Activated naive CD4-positive, alpha-beta T cell treated with anti-CD3 and anti-CD28 coated beads, Interleukin-2, amount 50 U/mL, for 24 hours (primary cell): ENCODE measurements around the gene PTPRZ1.

Experiments
- H3K27ac Mint-ChIP-seq: one replicate; pipeline ENCODE4 v1.8.0; 2021; ENCODE audit warnings: mild to moderate bottlenecking, mixed read lengths
- H3K27me3 Mint-ChIP-seq: one replicate; pipeline ENCODE4 v1.8.0; 2021; ENCODE audit warnings: mixed read lengths
- H3K36me3 Mint-ChIP-seq: one replicate; pipeline ENCODE4 v1.8.0; 2021; ENCODE audit warnings: mixed read lengths
- H3K4me1 Mint-ChIP-seq: one replicate; pipeline ENCODE4 v1.8.0; 2021; ENCODE audit warnings: mixed read lengths
- H3K4me3 Mint-ChIP-seq: one replicate; pipeline ENCODE4 v1.8.0; 2021; ENCODE audit warnings: mild to moderate bottlenecking, mixed read lengths
- H3K9me3 Mint-ChIP-seq: one replicate; pipeline ENCODE4 v1.8.0; 2021; ENCODE audit warnings: mixed read lengths

The PTPRZ1 gene

DNA sequence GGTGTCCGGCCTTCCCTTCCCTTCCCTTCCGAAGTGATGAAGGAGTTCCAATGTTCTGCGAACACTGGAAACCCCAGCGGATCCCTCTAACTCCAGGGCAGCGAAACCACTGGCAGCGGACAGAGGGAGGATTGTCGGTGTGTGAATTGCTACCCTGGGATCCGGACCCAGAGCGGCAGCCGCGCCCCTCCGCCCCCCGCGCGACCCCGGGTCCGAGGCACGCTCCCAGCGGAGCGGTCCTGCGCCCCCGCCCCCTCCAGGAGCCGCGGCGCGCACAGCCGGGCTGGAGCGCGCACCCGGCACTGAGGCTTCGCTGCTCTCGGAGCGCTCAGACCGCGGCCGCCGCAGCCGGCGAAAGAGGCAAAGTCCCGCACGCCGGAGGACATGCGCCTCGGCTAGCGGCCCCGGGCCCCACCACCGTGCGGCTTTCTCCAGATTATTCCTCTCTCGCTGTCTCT lies at the start of gene PTPRZ1:
Gene PTPRZ1 (plus strand): TSS at position 331 of the 458 bp plus-strand sequence. CDS start 339 bp downstream, outside the sequence.
- no peak within 1 kb of the TSS for H3K27ac Mint-ChIP-seq
- peaks cover 32% of the 10 kb centered on the region for H3K27me3 Mint-ChIP-seq
- no peak within 1 kb of the TSS for H3K4me3 Mint-ChIP-seq
- H3K4me1 Mint-ChIP-seq: peaks cover 4% of the 10 kb centered on the region
- H3K36me3 Mint-ChIP-seq: no peaks in the 10 kb centered on the region
- H3K9me3 Mint-ChIP-seq: no peaks in the 10 kb centered on the region

DNA sequence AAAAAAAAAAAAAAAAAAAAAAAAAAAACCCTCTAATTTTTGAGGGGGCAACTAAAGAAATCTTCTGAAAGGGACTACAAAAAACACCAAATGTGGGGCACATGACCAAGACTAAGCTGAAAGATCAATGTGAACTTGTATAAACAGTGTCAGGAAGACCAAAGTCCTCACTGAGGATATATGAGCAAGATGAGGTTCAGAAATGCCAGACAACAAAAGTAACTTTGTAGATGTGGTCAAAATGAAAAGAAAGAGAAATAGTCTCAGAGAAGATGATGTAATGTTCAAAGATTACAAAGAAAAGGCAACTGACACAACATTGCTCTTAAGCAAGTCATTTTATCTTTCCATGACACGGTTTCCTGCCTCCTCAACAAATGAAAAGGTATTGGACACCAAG lies 48.7 kb upstream of the PTPRZ1 start:
- Mint-ChIP-seq H3K4me1 (no peaks in the 10 kb centered on the region), H3K9me3 (peaks cover 5% of the 10 kb centered on the region), H3K27ac (no peak overlapping the region), H3K4me3 (no peak overlapping the region), H3K27me3 (no peaks in the 10 kb centered on the region), H3K36me3 (no peaks in the 10 kb centered on the region)

GRCh38 chr7:121831351-121831750 lies 41.6 kb upstream of the PTPRZ1 start:
- no peak overlapping the region for H3K4me3 Mint-ChIP-seq
- no peaks in the 10 kb centered on the region for H3K27me3 Mint-ChIP-seq
- H3K4me1 Mint-ChIP-seq: no peaks in the 10 kb centered on the region
- H3K36me3 Mint-ChIP-seq: no peaks in the 10 kb centered on the region
- H3K27ac Mint-ChIP-seq: no peak overlapping the region
- peaks cover 8% of the 10 kb centered on the region for H3K9me3 Mint-ChIP-seq

- Mint-ChIP-seq H3K9me3 (peaks cover 8% of the 10 kb centered on the region), H3K27me3 (no peaks in the 10 kb centered on the region), H3K27ac (no peak overlapping the region), H3K4me1 (no peaks in the 10 kb centered on the region), H3K36me3 (no peaks in the 10 kb centered on the region), H3K4me3 (no peak overlapping the region)
These were observed 41.2 kb upstream of the PTPRZ1 start for GRCh38 chr7:121831801-121832200.

GRCh38 chr7:121832347-121832746 lies 40.6 kb upstream of the PTPRZ1 start:
- Mint-ChIP-seq H3K27ac (no peak overlapping the region), H3K27me3 (no peaks in the 10 kb centered on the region)

GRCh38 chr7:121833991-121834390 lies 39.0 kb upstream of the PTPRZ1 start:
- no peaks in the 10 kb centered on the region for H3K27me3 Mint-ChIP-seq
- H3K9me3 Mint-ChIP-seq: peaks cover 8% of the 10 kb centered on the region
- no peaks in the 10 kb centered on the region for H3K4me1 Mint-ChIP-seq
- H3K36me3 Mint-ChIP-seq: no peaks in the 10 kb centered on the region
- H3K4me3 Mint-ChIP-seq: no peak overlapping the region
- H3K27ac Mint-ChIP-seq: no peak overlapping the region

More at GRCh38 chr7:121832347-121832746, 40.6 kb upstream of the PTPRZ1 start:
- Mint-ChIP-seq H3K4me3 (no peak overlapping the region), H3K36me3 (no peaks in the 10 kb centered on the region), H3K4me1 (no peaks in the 10 kb centered on the region), H3K9me3 (peaks cover 8% of the 10 kb centered on the region)

DNA sequence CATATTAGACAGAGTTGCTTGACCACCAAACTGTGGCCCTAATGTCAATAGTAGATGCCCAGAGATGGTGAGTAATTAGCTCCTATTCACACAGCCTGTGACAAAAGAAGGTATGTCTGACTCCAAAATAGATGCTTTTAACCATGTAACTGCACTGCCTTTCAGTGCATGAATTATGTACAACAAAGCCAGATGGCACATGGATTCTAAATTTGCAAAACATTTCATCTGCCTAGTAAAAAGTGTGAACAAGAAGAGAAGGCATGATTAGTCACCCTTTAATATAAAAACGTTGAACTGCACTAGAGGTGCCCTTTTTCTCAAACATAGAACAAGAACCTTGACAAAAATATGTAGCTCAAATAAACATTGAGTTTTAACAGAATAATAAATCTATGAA lies 35.5 kb upstream of the PTPRZ1 start:
- H3K9me3 Mint-ChIP-seq: peaks cover 5% of the 10 kb centered on the region
- no peaks in the 10 kb centered on the region for H3K36me3 Mint-ChIP-seq

GRCh38 chr7:121847041-121847440 lies 25.9 kb upstream of the PTPRZ1 start:
- Mint-ChIP-seq H3K4me1 (no peaks in the 10 kb centered on the region), H3K36me3 (no peaks in the 10 kb centered on the region), H3K27ac (no peak overlapping the region), H3K4me3 (no peak overlapping the region), H3K9me3 (peaks cover 10% of the 10 kb centered on the region), H3K27me3 (no peaks in the 10 kb centered on the region)

More for the DNA sequence above, 35.5 kb upstream of the PTPRZ1 start:
- Mint-ChIP-seq H3K4me3 (no peak overlapping the region), H3K27ac (no peak overlapping the region), H3K4me1 (no peaks in the 10 kb centered on the region), H3K27me3 (no peaks in the 10 kb centered on the region)

- Mint-ChIP-seq H3K9me3 (peaks cover 17% of the 10 kb centered on the region), H3K4me3 (no peak overlapping the region), H3K36me3 (no peaks in the 10 kb centered on the region), H3K27ac (no peak overlapping the region), H3K4me1 (no peaks in the 10 kb centered on the region), H3K27me3 (no peaks in the 10 kb centered on the region)
These were observed 19.7 kb upstream of the PTPRZ1 start for GRCh38 chr7:121853307-121853706.

GRCh38 chr7:121860953-121861352 lies 12.0 kb upstream of the PTPRZ1 start:
- Mint-ChIP-seq H3K36me3 (no peaks in the 10 kb centered on the region), H3K9me3 (peaks cover 11% of the 10 kb centered on the region), H3K27ac (no peak overlapping the region), H3K4me1 (no peaks in the 10 kb centered on the region), H3K4me3 (no peak overlapping the region), H3K27me3 (no peaks in the 10 kb centered on the region)

- H3K27me3 Mint-ChIP-seq: no peaks in the 10 kb centered on the region
- H3K4me3 Mint-ChIP-seq: no peak overlapping the region
- H3K36me3 Mint-ChIP-seq: no peaks in the 10 kb centered on the region
- H3K4me1 Mint-ChIP-seq: no peaks in the 10 kb centered on the region
- H3K27ac Mint-ChIP-seq: no peak overlapping the region
- peaks cover 10% of the 10 kb centered on the region for H3K9me3 Mint-ChIP-seq
These were observed 10.4 kb upstream of the PTPRZ1 start for GRCh38 chr7:121862591-121862990.

- Mint-ChIP-seq H3K4me3 (no peak overlapping the region), H3K36me3 (no peaks in the 10 kb centered on the region), H3K27me3 (peaks cover 32% of the 10 kb centered on the region), H3K27ac (no peak overlapping the region), H3K9me3 (peaks cover 5% of the 10 kb centered on the region), H3K4me1 (peaks cover 4% of the 10 kb centered on the region)
These were observed 1.8 kb upstream of the PTPRZ1 start for GRCh38 chr7:121871188-121871587.

GRCh38 chr7:121873289-121874194 lies 581 bp downstream of the PTPRZ1 start:
- H3K9me3 Mint-ChIP-seq: no peaks in the 10 kb centered on the region
- H3K27me3 Mint-ChIP-seq: peaks cover 32% of the 10 kb centered on the region
- no peak overlapping the region for H3K27ac Mint-ChIP-seq
- no peak overlapping the region for H3K4me3 Mint-ChIP-seq
- peaks cover 4% of the 10 kb centered on the region for H3K4me1 Mint-ChIP-seq
- no peaks in the 10 kb centered on the region for H3K36me3 Mint-ChIP-seq

DNA sequence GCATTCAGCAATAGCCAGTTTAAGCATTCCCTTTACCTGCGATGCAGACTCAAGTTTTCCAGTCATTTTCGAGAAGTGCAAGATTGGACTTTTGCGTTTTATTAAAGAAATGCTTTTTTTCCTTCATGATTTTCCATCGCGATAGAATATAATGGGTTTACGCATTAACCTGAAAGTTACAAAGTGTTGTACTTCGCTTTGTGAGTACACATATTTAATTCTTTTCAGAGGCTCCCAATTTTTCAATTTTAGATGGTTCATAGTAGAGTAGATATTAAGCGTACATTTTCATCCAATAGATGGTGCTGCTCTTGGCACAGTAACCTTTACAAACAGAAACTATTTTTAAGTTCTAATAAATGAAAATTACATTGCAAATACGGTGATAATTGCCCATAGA lies 1.3 kb downstream of the PTPRZ1 start:
- Mint-ChIP-seq H3K4me1 (peaks cover 4% of the 10 kb centered on the region), H3K27me3 (peaks cover 32% of the 10 kb centered on the region), H3K27ac (no peak overlapping the region), H3K9me3 (no peaks in the 10 kb centered on the region), H3K4me3 (no peak overlapping the region), H3K36me3 (no peaks in the 10 kb centered on the region)

- Mint-ChIP-seq H3K9me3 (no peaks in the 10 kb centered on the region), H3K27me3 (peaks cover 32% of the 10 kb centered on the region), H3K4me3 (no peak overlapping the region), H3K36me3 (no peaks in the 10 kb centered on the region), H3K4me1 (peaks cover 4% of the 10 kb centered on the region), H3K27ac (no peak overlapping the region)
These were observed 2.2 kb downstream of the PTPRZ1 start for GRCh38 chr7:121875203-121875602.

DNA sequence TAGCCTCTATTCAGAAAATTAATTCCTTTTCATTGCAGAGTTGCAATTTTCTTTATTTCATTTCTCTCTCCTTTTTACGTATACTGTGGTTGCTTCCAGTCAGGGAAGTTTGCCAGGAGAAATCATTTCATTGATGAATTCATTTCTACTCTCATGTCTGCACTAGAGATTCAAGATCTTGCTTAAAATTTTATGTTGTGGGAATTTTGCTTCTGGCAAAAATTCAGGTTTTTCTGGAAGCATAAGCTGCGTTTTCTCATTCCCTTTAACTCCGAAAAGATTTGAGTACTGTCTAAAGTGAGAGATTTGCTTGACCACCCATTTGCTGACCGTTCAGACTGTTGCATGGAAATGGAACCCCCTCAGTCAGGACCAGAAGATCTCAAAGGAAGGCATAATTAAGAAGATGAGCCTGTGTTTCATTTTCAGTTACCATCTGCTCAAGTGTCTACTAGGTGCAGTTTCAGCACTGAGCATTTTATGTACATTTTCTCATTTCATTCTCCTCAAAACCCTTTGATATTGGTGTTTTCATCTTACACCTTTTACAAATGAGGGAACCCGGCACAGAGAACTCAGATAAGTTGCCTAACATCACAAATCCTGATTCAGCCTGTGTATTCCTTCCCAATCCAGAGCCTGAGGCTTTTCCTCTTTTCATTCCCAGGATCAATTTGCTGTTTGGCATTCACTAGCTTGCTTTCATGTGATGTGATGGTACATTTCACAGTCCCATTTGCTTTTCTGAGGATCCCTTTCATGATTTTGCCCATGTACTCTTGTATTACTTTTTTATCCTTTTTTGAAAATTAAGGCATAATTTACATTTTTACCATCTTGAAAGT lies 3.9 kb downstream of the PTPRZ1 start:
- H3K27me3 Mint-ChIP-seq: peaks cover 25% of the 10 kb centered on the region
- H3K36me3 Mint-ChIP-seq: no peaks in the 10 kb centered on the region
- no peaks in the 10 kb centered on the region for H3K9me3 Mint-ChIP-seq
- H3K4me1 Mint-ChIP-seq: peaks cover 4% of the 10 kb centered on the region
- H3K27ac Mint-ChIP-seq: no peak overlapping the region
- H3K4me3 Mint-ChIP-seq: no peak overlapping the region
